ENCODE results near the gene TMOD3. TPM values are rescaled to one million over a fixed set of nuclear protein-coding genes. Genes with fewer than 3 reads are reported as not detected.

Gene TMOD3
- total RNA-seq, result 35.1 TPM

DNA sequence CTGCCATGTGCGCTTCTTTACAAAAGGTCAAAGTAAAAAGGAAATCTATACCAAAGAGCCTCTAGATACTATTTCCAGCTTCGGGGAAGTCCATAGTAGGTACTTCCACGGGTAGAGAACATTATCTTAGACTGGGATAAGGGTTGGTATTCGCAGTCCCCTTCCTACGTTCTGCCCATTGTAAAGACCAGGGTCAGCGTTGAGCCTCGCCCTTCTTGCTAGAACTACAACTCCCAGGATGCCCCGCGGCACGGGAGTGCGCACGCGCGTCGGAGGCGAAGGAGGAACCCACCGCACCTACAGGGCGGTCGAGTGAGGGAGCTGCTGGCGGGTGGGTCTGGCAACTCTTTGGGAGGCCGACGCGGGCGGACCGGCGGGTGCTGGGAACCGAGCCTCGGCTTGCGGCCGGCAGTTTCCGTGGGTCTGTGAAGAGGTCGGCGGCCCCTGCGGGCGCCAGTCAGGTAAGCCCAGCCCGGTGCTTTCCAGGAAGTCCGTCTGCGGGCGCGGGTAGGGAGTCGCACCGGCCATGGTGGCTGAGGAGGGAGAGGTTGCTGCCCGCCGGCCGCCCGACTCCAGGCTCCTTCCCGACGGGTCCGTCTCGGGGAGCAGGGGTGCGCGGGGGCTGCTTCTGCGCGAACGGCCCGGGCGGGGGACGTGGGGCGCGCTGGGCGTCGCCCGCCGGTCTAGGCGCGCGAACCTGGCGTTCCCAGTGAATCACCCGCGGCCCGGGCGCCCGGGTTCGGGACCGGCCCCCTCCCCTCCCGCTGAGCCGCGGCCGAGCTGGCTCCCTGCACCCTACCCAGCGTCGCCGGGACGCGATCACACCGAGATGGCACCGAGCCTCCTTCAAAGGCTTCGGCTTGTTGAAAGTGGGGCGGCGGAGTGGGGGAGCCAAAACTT is at the start of gene TMOD3:
Gene TMOD3 (plus strand): TSS at position 278 of the 900 bp plus-strand sequence. CDS start 33,232 bp downstream, outside the sequence.

Small RNA genes lying within 50 kb of the gene (small RNA-seq; reads per million reads assigned to genes)
- gene AC090971.5 (ENCODE audit: low replicate concordance) (not detected), gene RF00017 (ENCODE audit: low replicate concordance) (not detected), gene RF00019 (ENCODE audit: low replicate concordance) (not detected), gene RNU6-90P (ENCODE audit: low replicate concordance) (not detected)

Other genes with a start within 250 kb of the TMOD3 start
- 202 TPM for gene DMXL2, start 206.9 kb upstream of the TMOD3 start, total RNA-seq
- gene SCG3, start 148.2 kb upstream of the TMOD3 start, total RNA-seq, result 52.9 TPM
- gene LYSMD2, start 92.0 kb upstream of the TMOD3 start, total RNA-seq, result 16.6 TPM
- 232 TPM for gene TMOD2, start 78.1 kb upstream of the TMOD3 start, total RNA-seq
- gene LEO1, start 142.1 kb downstream of the TMOD3 start, total RNA-seq, result 62.0 TPM
- gene MAPK6, start 189.6 kb downstream of the TMOD3 start, total RNA-seq, result 77.9 TPM

All from parietal lobe (tissue), 2 donors.